K562 (cell line): Measurements from ENCODE around the gene P4HB. TPM values are rescaled to one million over a fixed set of nuclear protein-coding genes. Genes with fewer than 3 reads are reported as not detected.

Experiments used
- ARID2 ChIP-seq: fragments of 450-650 bp; IDR thresholded peaks from 2 replicates; pipeline ENCODE4 v1.6.1; 2017; ENCODE audit warnings: antibody characterized with exemption, mild to moderate bottlenecking
- BDP1 ChIP-seq: IDR thresholded peaks from 3 replicates; pipeline ENCODE4 v1.6.1; 2011; ENCODE audit not compliant: insufficient read length, insufficient read depth
- CBX1 ChIP-seq: sonication (generic); IDR thresholded peaks from 2 replicates; pipeline ENCODE4 v1.6.1; 2016; ENCODE audit warnings: antibody characterized with exemption, low read depth, mild to moderate bottlenecking
- CTCF ChIP-seq, 3 experiments: IDR thresholded peaks in 2 of 3; conservative IDR thresholded peaks in 1 of 3; 2 replicates each; pipeline ENCODE4 v1.5.1; 2011 to 2012; ENCODE audit warnings: low read length in 3 of 3, mild to moderate bottlenecking in 3 of 3, control low read depth in 2 of 3, improper control_type of control experiment in 1 of 3, inconsistent platforms in 1 of 3, low read depth in 1 of 3, mixed read lengths in 1 of 3, moderate library complexity in 1 of 3; ENCODE audit not compliant: insufficient read depth in 2 of 3
- HEY1 ChIP-seq: fragments of 250-450 bp; sonication (Bioruptor Pico); IDR thresholded peaks from 2 replicates; pipeline ENCODE4 v1.5.0; 2020; ENCODE audit warnings: mild to moderate bottlenecking, moderate library complexity, borderline replicate concordance
- MBD2 ChIP-seq: sonication (generic); IDR thresholded peaks from 2 replicates; pipeline ENCODE4 v1.6.1; 2016; ENCODE audit warnings: low read depth, borderline replicate concordance
- PHB2 ChIP-seq: fragments of 450-650 bp; IDR thresholded peaks from 2 replicates; pipeline ENCODE4 v1.6.1; 2017; ENCODE audit warnings: low read depth
- REST ChIP-seq, 2 experiments: fragments of 450-650 bp; formaldehyde crosslinking in 1 of 2; IDR thresholded peaks; 2 replicates each; pipeline versions ENCODE4 v1.4.0 to v1.6.1; 2014 to 2020; ENCODE audit warnings: mild to moderate bottlenecking in 2 of 2, borderline replicate concordance in 1 of 2, low read depth in 1 of 2
- RFX1 ChIP-seq: fragments of 450-650 bp; IDR thresholded peaks from 2 replicates; pipeline ENCODE4 v1.6.1; 2016; ENCODE audit warnings: mild to moderate bottlenecking, moderate library complexity
- RNF2 ChIP-seq: sonication (generic); IDR thresholded peaks from 2 replicates; pipeline ENCODE4 v1.6.1; 2016
- TRIM28 ChIP-seq: fragments of 450-650 bp; IDR thresholded peaks from 2 replicates; pipeline ENCODE4 v1.6.1; 2017
- ZBTB7A ChIP-seq: IDR thresholded peaks from 2 replicates; pipeline ENCODE4 v1.6.1; 2011; ENCODE audit warnings: low read depth, mild to moderate bottlenecking, low read length, moderate library complexity, borderline replicate concordance; ENCODE audit not compliant: control insufficient read depth
- ZNF133 ChIP-seq: fragments of 250-450 bp; sonication (Bioruptor Pico); IDR thresholded peaks from 2 replicates; pipeline ENCODE4 v1.4.0; 2020; ENCODE audit warnings: mild to moderate bottlenecking
- ZNF24 ChIP-seq: fragments of 450-650 bp; IDR thresholded peaks from 2 replicates; pipeline ENCODE4 v1.6.1; 2016
- ZNF347 ChIP-seq: fragments of 450-650 bp; formaldehyde crosslinking; IDR thresholded peaks from 2 replicates; pipeline ENCODE4 v1.4.0; 2020; ENCODE audit warnings: low read depth, mild to moderate bottlenecking, moderate library complexity
- ZNF395 ChIP-seq: fragments of 200-800 bp; sonication (Bioruptor generic); IDR thresholded peaks from 2 replicates; pipeline ENCODE4 v1.6.1; 2017; ENCODE audit warnings: missing genetic modification characterization, missing compliant biosample characterization
- ZNF551 ChIP-seq: fragments of 250-450 bp; sonication (Bioruptor Pico); IDR thresholded peaks from 2 replicates; pipeline ENCODE4 v1.5.0; 2021; ENCODE audit warnings: mild to moderate bottlenecking, moderate library complexity
- ZNF57 ChIP-seq: fragments of 450-650 bp; formaldehyde crosslinking; IDR thresholded peaks from 2 replicates; pipeline ENCODE4 v1.4.0; 2020; ENCODE audit warnings: mild to moderate bottlenecking, moderate library complexity
- polyA plus RNA-seq, 8 experiments: library from polyadenylated mRNA; depleted of rRNA in 4 of 8; stranded (reverse) in 5 of 8; unstranded in 3 of 8; fragments of >200 nt; fragmentation: Nextera tagmentation in 2 of 8; fragmentation: Illumina TruSeq in 1 of 8; extraction: Ambion mirVana in 2 of 8; extraction: Trizol in 1 of 8; gene quantifications; 2 replicates each; pipeline versions ENCODE4 v1.2.1 to v1.2.3, GENCODE V29; 2011 to 2014; ENCODE audit warnings: inconsistent platforms in 1 of 8, missing spikeins in 1 of 8
- total RNA-seq, 7 experiments: library from RNA; depleted of rRNA in 6 of 7; stranded (reverse); fragments of >200 nt in 6 of 7; fragmentation: Illumina TruSeq in 2 of 7; extraction: Trizol in 2 of 7; gene quantifications; 2 replicates each; pipeline versions ENCODE4 v1.2.1 to v1.2.3, GENCODE V29; 2011 to 2021; ENCODE audit warnings: low replicate concordance in 1 of 7

Gene P4HB
- total and polyA plus RNA-seq, 9 of the 15 experiments (the other 6 are each of a cell fraction or from before 2014, with no cell fraction given) = 4.4 to 645 (median 325) TPM

GRCh38 chr17:81806461-81807209 is 53.7 kb downstream of the P4HB start (continued):
- TF ChIP-seq CTCF (IDR thresholded peaks at IDR 0.05 in 2 of 3, conservative IDR thresholded peaks at IDR 0.05 in 1 of 3; ENCODE audit: insufficient read depth in 2 of 3, low read depth in 1 of 3, low read length in 3 of 3) (peak in 1 of 3 experiments; percentile 29; a peak in 1 of 6 replicates), ZNF395 (CRISPR knock-in tag) (no peak), ARID2 (no peak), TRIM28 (no peak), MBD2 (no peak), ZNF24 (no peak), ZNF347 (CRISPR knock-in tag) (no peak), ZBTB7A (peak; percentile 13; the same call in 1 of the 2 replicates), ZNF133 (no peak), RNF2 (no peak), HEY1 (no peak), PHB2 (no peak), CBX1 (no peak), ZNF57 (CRISPR knock-in tag) (no peak), RFX1 (no peak), ZNF551 (CRISPR knock-in tag) (no peak), REST (IDR thresholded peaks at IDR 0.05; ENCODE audit: borderline replicate concordance) (peak; percentile 23; the same call in 1 of the 2 replicates), REST (CRISPR knock-in tag; IDR thresholded peaks at IDR 0.05; ENCODE audit: low read depth) (no peak), BDP1 (no peak)
